ENCODE results near the gene LMF2.

DNA sequence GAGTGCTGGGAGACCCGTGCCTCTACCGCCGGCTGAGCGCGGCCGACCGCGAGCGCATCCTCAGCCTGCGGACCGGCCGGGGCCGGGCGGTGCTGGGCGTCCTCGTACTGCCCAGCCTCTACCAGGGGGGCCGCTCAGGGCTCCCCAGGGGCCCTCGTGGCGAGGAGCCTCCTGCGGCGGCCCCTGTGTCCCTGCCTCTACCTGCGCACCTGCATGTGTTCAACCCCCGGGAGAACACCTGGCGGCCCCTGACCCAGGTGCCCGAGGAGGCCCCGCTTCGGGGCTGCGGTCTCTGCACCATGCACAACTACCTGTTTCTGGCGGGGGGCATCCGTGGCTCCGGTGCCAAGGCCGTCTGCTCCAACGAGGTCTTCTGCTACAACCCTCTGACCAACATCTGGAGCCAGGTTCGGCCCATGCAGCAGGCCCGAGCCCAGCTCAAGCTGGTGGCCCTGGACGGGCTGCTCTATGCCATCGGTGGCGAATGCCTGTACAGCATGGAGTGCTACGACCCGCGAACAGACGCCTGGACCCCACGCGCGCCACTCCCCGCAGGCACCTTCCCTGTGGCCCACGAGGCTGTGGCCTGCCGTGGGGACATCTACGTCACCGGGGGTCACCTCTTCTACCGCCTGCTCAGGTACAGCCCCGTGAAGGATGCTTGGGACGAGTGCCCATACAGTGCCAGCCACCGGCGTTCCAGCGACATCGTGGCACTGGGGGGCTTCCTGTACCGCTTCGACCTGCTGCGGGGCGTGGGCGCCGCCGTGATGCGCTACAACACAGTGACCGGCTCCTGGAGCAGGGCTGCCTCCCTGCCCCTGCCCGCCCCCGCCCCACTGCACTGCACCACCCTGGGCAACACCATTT, 41.7 kb upstream of the LMF2 start:
- TF ChIP-seq CTCF (IDR thresholded peaks at IDR 0.05; ENCODE audit: insufficient read depth, low read depth, low read length) (no peak), EZH2 (IDR thresholded peaks at IDR 0.05; ENCODE audit: insufficient read depth, low read length) (peak; percentile 19)
